Non-pigmented ciliary epithelial cell (primary cell): Measurements from ENCODE around the gene RER1.

Source experiments
- DNase-seq: peaks from one replicate; pipeline ENCODE4 v3.0.0-alpha.2; 2010; ENCODE audit warnings: low read depth

RER1 gene

DNA sequence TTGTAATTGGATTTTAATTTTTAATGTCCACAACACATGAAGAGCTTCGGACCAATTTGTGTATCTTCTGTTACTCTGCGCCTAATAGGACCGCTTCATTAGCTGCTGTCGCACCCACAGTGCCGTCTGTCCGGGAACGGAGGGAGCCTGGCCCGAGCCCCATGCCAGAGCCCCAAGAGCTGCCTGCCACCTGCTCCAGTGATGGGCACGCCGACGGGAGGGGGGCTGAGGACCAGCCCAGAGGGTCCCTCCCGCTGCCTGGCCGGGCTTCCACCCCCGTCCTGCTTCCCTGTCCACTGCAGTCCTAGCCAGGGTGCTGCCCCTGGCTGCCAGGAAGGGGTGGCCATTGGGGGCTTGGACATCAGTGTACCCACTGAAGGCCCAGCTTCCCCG lies 54.2 kb downstream of the RER1 start:
- no peak for DNase-seq

DNA sequence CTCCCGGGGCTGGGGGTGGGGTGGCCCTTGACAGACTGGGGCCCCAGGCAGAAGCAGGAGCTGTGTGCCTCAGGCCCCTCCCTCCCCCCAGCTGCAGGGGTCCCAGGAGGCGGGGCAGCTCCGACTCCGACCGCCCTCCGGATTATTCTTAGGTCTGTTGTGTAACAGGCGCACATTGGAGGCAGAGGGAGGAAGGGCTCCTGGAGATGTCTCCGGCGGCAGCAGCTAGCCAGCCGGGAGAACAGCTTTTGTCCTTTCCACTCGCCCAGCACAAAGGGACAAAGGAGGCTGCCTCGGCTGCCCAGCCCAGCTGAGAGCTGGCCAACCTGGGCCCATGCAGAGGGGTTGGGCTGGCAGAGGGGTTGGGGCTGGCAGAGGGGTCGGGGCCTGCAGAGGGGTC lies 54.8 kb downstream of the RER1 start:
- DNase-seq, result no peak

DNA sequence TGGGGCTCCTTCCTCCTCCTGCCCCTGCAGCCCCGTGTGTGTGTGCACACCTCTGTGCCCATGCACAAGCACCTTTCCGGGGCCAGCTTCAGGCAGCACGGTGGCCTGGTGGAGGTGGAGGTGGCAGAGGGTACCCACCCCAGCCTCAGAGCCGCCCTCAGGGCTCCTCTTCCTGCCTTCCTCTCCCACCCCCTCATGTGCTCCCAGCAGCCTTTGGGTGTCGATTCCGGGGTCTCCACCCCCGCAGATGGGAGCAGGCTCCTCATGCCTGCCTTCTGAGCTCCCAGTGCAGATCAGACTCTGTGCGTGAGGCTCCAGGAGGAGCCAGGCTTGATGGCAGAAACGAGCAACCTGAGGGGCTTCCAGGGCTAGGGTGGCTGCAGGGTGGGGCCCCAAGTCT lies 55.2 kb downstream of the RER1 start:
- DNase-seq, result no peak

DNA sequence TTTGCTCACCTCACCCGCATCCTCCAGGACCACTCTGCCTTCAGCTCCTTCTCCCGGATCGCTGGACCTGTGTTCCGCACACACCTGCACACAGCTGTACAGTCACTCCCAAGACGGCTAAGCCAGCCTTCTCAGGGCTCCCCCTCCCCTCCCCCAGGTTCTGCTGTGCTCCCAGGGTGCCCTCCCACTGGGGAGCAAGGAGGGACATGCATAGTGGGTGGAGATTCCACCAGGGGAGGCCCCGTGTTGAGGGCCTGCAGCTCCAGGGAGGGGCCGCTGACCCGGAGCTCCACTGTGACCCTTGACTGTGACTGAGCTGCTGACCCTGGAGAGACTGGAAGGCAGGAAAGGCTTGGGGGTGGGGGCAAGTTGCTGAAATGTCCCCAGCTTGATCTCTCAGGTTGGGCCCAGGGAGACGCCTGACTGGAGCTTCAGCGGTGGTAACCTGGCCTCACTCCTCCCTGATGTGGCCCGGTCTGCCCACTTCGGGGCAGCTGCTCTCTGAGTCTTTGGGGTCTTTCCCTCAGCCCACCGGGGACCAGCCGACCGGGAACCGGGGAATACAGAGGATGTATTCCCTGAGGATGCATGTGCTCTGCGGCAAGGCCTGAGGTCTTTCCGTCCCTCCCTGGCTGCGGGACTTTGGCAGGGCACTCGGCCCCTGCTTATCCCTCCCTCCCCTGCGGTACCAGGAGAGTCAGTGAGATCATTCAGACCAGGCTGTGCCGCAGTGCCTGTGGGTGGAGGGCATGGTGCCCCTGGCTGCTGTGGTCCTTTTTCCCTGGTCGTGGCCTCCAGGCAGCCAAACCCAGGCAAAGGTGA lies 55.8 kb downstream of the RER1 start:
- no peak for DNase-seq

DNA sequence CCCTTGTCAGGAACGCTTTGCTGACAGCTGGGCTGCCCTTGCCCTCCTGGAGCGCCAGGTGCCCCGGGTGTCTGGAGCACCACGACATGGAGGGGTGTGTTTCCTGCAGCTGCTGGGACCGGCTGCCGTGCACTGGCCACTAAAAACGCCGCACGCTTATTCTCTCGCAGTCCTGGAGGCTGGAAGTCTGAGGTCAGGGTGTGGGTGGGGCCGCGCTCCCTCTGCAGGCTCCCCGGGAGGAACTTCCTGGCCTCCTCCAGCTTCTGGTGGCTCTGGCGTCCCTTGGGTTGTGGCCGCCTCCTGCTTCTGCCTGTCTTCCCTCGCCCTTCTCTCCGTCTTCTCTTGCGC lies 56.4 kb downstream of the RER1 start:
- no peak for DNase-seq

DNA sequence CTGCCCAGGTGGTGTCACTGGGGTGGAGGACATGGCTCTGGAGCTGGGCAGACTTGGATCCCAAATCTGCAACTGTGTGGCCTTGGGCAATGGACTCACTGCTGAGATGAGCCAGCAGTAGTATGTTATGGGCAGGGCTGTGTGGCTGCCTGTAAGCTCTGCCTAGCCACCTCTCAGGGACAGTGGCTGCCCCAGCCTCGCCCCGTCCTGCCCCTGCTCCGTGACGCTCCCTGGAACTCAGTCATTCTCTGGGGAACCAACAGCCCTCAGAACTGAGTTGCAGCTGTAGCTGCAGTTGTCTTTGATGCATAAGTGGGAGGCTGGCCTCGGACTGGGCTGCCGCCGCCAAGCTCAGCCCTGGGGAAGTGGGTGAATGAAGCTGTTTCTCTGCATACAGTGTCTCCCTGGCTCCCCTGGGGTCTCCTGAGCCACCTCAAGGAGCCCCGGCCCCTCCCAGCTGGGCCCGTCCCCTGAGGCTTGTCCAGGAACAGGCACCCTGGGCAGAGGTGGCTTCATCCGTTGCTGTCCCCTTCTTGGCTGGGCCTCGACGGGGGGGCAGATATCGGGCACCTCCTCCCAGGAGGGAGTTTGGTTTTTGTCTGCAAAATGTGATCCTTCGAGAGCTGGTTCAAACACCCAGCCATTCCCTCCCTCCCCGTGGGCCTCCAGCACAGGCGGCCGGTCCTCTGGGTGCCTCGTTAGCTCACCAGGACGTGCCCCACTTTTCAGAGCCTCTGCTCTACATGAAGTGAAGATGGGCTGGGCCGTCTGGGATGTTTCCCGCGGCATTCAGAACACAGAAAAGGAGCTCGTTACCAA lies 58.2 kb downstream of the RER1 start:
- no peak for DNase-seq

DNA sequence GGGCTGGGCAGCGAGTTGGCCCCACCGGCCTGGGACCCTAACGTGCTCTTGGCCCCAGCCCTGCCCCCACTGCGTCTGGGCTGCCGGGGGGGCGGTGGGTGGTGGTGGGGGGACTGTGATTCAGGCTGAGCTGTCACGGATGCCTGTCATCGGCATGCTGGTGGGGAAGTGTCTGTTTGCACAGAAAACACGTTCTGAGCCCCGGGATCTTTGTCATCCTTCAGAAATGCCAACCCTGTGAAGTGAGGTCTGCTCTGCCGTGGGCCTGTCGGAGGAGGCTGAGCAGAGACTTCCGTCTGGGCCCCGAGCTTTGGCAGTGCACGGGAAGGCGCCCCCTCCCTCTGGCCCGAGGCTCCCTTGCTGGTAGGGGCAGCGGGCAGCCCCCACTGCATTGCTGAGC lies 60.1 kb downstream of the RER1 start:
- DNase-seq, result peak; percentile 71

DNA sequence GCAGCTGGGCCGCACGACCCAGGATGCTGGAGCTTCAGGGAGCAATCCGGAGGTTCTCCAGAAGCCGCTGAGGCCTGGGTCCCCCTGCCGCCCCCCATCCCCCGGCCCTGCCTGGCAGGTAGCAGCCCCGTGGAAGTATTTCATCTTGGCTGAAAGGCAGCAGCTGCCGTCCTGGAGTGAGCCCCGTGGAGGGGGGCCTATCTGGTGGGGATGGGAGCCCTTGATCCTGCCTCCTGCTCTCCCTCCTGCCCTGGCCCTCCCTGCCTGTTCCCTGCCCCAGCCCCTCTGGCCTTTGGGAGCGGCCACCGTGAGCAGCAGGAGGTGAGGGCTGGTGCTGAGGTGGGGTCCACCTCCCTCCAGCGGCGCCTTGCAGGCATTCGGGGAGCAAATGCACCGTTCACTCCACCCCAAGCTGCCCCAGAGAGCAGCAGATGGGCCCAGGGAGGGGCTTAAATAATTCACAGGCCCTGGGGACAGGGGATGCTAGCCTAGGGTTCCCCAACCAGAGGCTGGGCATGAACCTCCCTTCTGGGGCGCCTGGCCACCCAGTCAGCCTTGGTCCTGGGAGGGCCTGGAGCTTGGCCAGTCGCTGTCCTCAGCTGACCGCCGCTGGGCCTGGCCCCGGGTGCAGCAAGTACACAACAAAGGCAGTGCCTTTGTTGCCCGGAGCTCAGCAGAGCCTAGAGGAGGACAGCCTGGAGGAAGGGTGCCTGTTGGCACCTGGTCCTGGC lies 60.7 kb downstream of the RER1 start:
- DNase-seq, result no peak

DNA sequence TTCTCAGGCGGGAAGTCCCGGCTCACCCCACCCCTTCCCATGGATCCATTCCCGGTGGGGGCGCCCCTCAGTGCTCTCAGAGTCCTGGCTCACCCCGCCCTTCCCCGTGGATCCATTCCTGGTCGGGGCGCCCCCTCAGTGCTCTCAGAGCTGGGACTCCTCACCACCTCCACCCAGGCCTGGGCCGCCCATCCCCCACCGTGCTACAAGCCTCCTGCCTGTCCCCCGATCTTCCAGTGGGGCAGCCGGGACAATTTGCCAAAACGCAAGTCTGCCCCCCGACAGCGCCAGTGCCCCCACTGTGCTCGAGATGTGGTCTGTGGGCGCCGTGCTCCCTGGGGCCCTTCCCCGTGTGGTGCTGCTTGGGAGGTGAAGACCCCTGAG lies 61.3 kb downstream of the RER1 start:
- DNase-seq, result no peak

DNA sequence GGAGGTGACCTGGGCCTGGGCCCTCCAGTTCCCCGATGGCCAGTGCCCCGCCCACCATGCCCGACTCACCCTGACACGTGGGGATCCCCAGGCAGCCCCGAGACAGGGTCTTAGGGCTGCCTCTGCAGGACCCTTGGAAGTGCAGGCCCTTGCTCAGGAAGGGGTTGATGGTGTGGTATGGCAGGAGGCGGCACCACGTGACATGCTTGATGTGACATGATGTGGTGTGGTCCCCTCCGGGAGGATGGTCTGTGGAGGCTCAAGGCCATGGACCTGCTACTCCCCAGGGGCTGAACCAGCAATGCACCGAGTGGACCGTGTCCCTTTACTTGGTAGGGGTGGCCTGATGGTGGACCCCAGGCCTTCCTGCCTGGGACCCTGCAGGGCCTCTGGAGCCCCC lies 62.6 kb downstream of the RER1 start:
- no peak for DNase-seq
